Measurements from ENCODE around the gene PDZRN3. TPM values are rescaled to one million over a fixed set of nuclear protein-coding genes. Genes with fewer than 3 reads are reported as not detected.

Gene PDZRN3
- total RNA-seq, 2 experiments from 2014 or later: not detected

GRCh38 chr3:73516631-73517030 lies 108.1 kb downstream of the PDZRN3 start:
- H3K4me1 Mint-ChIP-seq (ENCODE audit: low read depth): no peaks in the 10 kb centered on the region
- TF ChIP-seq, protein P1, sequence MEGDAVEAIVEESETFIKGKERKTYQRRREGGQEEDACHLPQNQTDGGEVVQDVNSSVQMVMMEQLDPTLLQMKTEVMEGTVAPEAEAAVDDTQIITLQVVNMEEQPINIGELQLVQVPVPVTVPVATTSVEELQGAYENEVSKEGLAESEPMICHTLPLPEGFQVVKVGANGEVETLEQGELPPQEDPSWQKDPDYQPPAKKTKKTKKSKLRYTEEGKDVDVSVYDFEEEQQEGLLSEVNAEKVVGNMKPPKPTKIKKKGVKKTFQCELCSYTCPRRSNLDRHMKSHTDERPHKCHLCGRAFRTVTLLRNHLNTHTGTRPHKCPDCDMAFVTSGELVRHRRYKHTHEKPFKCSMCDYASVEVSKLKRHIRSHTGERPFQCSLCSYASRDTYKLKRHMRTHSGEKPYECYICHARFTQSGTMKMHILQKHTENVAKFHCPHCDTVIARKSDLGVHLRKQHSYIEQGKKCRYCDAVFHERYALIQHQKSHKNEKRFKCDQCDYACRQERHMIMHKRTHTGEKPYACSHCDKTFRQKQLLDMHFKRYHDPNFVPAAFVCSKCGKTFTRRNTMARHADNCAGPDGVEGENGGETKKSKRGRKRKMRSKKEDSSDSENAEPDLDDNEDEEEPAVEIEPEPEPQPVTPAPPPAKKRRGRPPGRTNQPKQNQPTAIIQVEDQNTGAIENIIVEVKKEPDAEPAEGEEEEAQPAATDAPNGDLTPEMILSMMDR (IDR thresholded peaks at IDR 0.05): no peak
- no peak overlapping the region for H3K27ac Mint-ChIP-seq
- POLR2A ChIA-PET: no interaction called here
- H3K9me3 Mint-ChIP-seq: no peaks in the 10 kb centered on the region
- DNase-seq: no peak
- no peak for ATAC-seq
- no peaks in the 10 kb centered on the region for H3K36me3 Mint-ChIP-seq (ENCODE audit: low read depth)
- H3K27me3 Mint-ChIP-seq: no peaks in the 10 kb centered on the region
- CTCF ChIA-PET: no interaction called here
- intact Hi-C loops (cut with micrococcal nuclease): no loop called here
- H3K4me3 Mint-ChIP-seq: no peak overlapping the region

DNA sequence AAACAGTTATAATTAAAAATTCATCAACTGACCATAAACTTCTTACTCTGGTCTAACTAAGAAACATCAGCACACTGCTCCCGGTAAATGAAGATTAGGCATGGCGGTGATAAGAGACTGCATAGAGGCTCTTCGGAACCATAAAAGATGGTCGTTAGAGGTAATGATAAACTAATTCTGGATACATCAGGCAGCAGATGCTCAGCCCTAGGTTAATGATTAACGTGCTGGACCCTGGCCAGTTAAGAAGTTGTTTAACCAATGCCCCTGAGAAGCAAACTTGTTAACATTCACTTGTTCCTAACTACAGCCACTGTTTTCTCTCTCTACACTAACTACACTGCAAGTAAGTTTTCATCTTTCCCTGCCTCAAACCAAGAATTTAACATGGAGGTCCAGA lies 111.5 kb downstream of the PDZRN3 start:
- no peak overlapping the region for H3K27ac Mint-ChIP-seq
- no peak overlapping the region for H3K4me3 Mint-ChIP-seq
- H3K36me3 Mint-ChIP-seq (ENCODE audit: low read depth): no peaks in the 10 kb centered on the region
- no peaks in the 10 kb centered on the region for H3K4me1 Mint-ChIP-seq (ENCODE audit: low read depth)
- TF ChIP-seq, protein P1 (IDR thresholded peaks at IDR 0.05): no peak
- no peak for DNase-seq
- CTCF ChIA-PET: no interaction called here
- no peaks in the 10 kb centered on the region for H3K27me3 Mint-ChIP-seq
- POLR2A ChIA-PET: no interaction called here
- ATAC-seq: no peak
- intact Hi-C loops (cut with micrococcal nuclease): no loop called here
- H3K9me3 Mint-ChIP-seq: no peaks in the 10 kb centered on the region

GRCh38 chr3:73511571-73512525 lies 112.9 kb downstream of the PDZRN3 start:
- Mint-ChIP-seq H3K27me3 (no peaks in the 10 kb centered on the region), H3K36me3 (ENCODE audit: low read depth) (no peaks in the 10 kb centered on the region), H3K9me3 (no peaks in the 10 kb centered on the region), H3K4me3 (no peak overlapping the region), H3K27ac (no peak overlapping the region), H3K4me1 (ENCODE audit: low read depth) (no peaks in the 10 kb centered on the region)
- POLR2A ChIA-PET: no interaction called here
- intact Hi-C loops (cut with micrococcal nuclease): no loop called here
- no peak for DNase-seq
- CTCF ChIA-PET: no interaction called here
- TF ChIP-seq, protein P1 (IDR thresholded peaks at IDR 0.05): no peak
- ATAC-seq: no peak

DNA sequence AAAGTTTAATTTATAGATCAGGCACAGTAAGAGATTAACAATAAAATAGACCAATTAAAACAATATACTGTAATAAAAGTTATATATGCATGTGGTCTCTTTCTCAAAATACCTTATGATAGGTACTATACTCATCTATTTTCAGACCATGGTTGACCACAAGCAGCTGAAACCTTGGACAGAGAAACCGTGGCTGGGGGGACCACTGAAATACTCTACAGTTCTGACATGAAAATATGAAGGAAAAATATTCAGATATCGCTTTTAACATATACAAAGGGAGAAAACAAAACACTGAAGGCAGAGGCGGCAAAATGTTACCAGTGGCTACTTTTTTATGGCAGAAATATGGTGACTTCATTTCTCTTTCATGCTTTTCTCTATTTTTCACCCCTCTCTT lies 114.0 kb downstream of the PDZRN3 start:
- H3K4me1 Mint-ChIP-seq (ENCODE audit: low read depth): no peaks in the 10 kb centered on the region
- no peaks in the 10 kb centered on the region for H3K27me3 Mint-ChIP-seq
- CTCF ChIA-PET: no interaction called here
- intact Hi-C loops (cut with micrococcal nuclease): no loop called here
- ATAC-seq (no peak), DNase-seq (no peak)
- H3K9me3 Mint-ChIP-seq: no peaks in the 10 kb centered on the region
- POLR2A ChIA-PET: no interaction called here
- no peak overlapping the region for H3K27ac Mint-ChIP-seq
- TF ChIP-seq, protein P1 (IDR thresholded peaks at IDR 0.05): no peak
- H3K36me3 Mint-ChIP-seq (ENCODE audit: low read depth): no peaks in the 10 kb centered on the region
- no peak overlapping the region for H3K4me3 Mint-ChIP-seq

GRCh38 chr3:73510334-73510733 lies 114.4 kb downstream of the PDZRN3 start:
- no peak for DNase-seq
- Mint-ChIP-seq H3K36me3 (ENCODE audit: low read depth) (no peaks in the 10 kb centered on the region), H3K27me3 (no peaks in the 10 kb centered on the region), H3K4me1 (ENCODE audit: low read depth) (no peaks in the 10 kb centered on the region), H3K27ac (no peak overlapping the region), H3K9me3 (no peaks in the 10 kb centered on the region), H3K4me3 (no peak overlapping the region)
- no peak for ATAC-seq
- POLR2A ChIA-PET: no interaction called here
- intact Hi-C loops (cut with micrococcal nuclease): no loop called here
- CTCF ChIA-PET: no interaction called here
- TF ChIP-seq, protein P1 (IDR thresholded peaks at IDR 0.05): no peak

All from activated CD8-positive, alpha-beta T cell treated with anti-CD3 and anti-CD28 coated beads for 36 hours (primary cell).